ENCODE measurements around the gene CYFIP2.

Gene CYFIP2

GRCh38 chr5:157327771-157328170 lies 61.8 kb downstream of the CYFIP2 start:
- no peak overlapping the region for H3K4me3 ChIP-seq (replicated peaks; ENCODE audit: low read depth, low read length)
- no peak for DNase-seq (ENCODE audit: extremely low read depth, low read depth)
- TF ChIP-seq CTCF (IDR thresholded peaks at IDR 0.05; ENCODE audit: low read depth, low read length, missing control alignments) = no peak

GRCh38 chr5:157328277-157328912 lies 62.5 kb downstream of the CYFIP2 start:
- TF ChIP-seq CTCF (IDR thresholded peaks at IDR 0.05; ENCODE audit: low read depth, low read length, missing control alignments) = peak; percentile 93

GRCh38 chr5:157331807-157332206 lies 65.9 kb downstream of the CYFIP2 start:
- no peak overlapping the region for H3K4me3 ChIP-seq (replicated peaks; ENCODE audit: low read depth, low read length)
- TF ChIP-seq CTCF (IDR thresholded peaks at IDR 0.05; ENCODE audit: low read depth, low read length, missing control alignments) = no peak
- DNase-seq (ENCODE audit: extremely low read depth, low read depth) = no peak

More at GRCh38 chr5:157328277-157328912, 62.5 kb downstream of the CYFIP2 start:
- H3K4me3 ChIP-seq (replicated peaks; ENCODE audit: low read depth, low read length) = no peak overlapping the region
- peak; percentile 58 for DNase-seq (ENCODE audit: extremely low read depth, low read depth)

- H3K4me3 ChIP-seq (replicated peaks; ENCODE audit: low read depth, low read length) = no peak overlapping the region
- DNase-seq (ENCODE audit: extremely low read depth, low read depth) = peak; percentile 47
- TF ChIP-seq CTCF (IDR thresholded peaks at IDR 0.05; ENCODE audit: low read depth, low read length, missing control alignments) = no peak
These were observed 69.9 kb downstream of the CYFIP2 start for GRCh38 chr5:157335534-157336422.

- DNase-seq (ENCODE audit: extremely low read depth, low read depth) = no peak
- no peak overlapping the region for H3K4me3 ChIP-seq (replicated peaks; ENCODE audit: low read depth, low read length)
- no peak for TF ChIP-seq CTCF (IDR thresholded peaks at IDR 0.05; ENCODE audit: low read depth, low read length, missing control alignments)
These were observed 70.5 kb downstream of the CYFIP2 start for GRCh38 chr5:157336423-157336744.

GRCh38 chr5:157339409-157339808 lies 73.5 kb downstream of the CYFIP2 start:
- no peak for TF ChIP-seq CTCF (IDR thresholded peaks at IDR 0.05; ENCODE audit: low read depth, low read length, missing control alignments)
- no peak for DNase-seq (ENCODE audit: extremely low read depth, low read depth)
- no peak overlapping the region for H3K4me3 ChIP-seq (replicated peaks; ENCODE audit: low read depth, low read length)
